HG02571 (cell line): ENCODE data around the gene GFRAL.

Experiments
- ATAC-seq: cut with Tn5 transposase; IDR thresholded peaks from one replicate; pipeline ENCODE4 v1.9.1; 2021; ENCODE audit warnings: mild to moderate bottlenecking, moderate library complexity; ENCODE audit not compliant: unreplicated experiment

Gene GFRAL

GRCh38 chr6:55423933-55424332 is 96.7 kb downstream of the GFRAL start:
- ATAC-seq: no peak

- ATAC-seq: no peak
These were observed 106.3 kb downstream of the GFRAL start for GRCh38 chr6:55433446-55434130.

GRCh38 chr6:55437141-55437540 is 109.9 kb downstream of the GFRAL start:
- ATAC-seq: no peak

- no peak for ATAC-seq
These were observed 110.9 kb downstream of the GFRAL start for GRCh38 chr6:55438203-55438602.

GRCh38 chr6:55443238-55444134 is 116.2 kb downstream of the GFRAL start:
- no peak for ATAC-seq

GRCh38 chr6:55445648-55446204 is 118.5 kb downstream of the GFRAL start:
- ATAC-seq: no peak

- no peak for ATAC-seq
These were observed 120.6 kb downstream of the GFRAL start for GRCh38 chr6:55447891-55448290.

- ATAC-seq: no peak
These were observed 121.2 kb downstream of the GFRAL start for GRCh38 chr6:55448451-55448850.

GRCh38 chr6:55449225-55449624 is 122.0 kb downstream of the GFRAL start:
- no peak for ATAC-seq

GRCh38 chr6:55450005-55450404 is 122.7 kb downstream of the GFRAL start:
- no peak for ATAC-seq
